Peyer's patch (tissue), 4 donors: ENCODE measurements around the gene VSTM2A. TPM values are rescaled to one million over a fixed set of nuclear protein-coding genes. Genes with fewer than 3 reads are reported as not detected.

ENCODE experiments used
- DNase-seq, 3 donors: peaks; one replicate each; pipeline ENCODE4 v3.0.0-alpha.2; 2017 to 2019
- H3K27ac ChIP-seq, 4 donors: fragments of 200-600 bp; sonication (generic); one replicate each; pipeline ENCODE4 v1.5.1; 2016 to 2019
- H3K27me3 ChIP-seq, 2 donors: fragments of 200-600 bp; sonication (generic); one replicate each; pipeline ENCODE4 v1.5.1; 2019
- H3K36me3 ChIP-seq, 3 donors: fragments of 200-600 bp; sonication (generic); one replicate each; pipeline ENCODE4 v1.5.1; 2016 to 2019
- H3K4me1 ChIP-seq, 4 donors: fragments of 200-600 bp; sonication (generic); one replicate each; pipeline ENCODE4 v1.5.1; 2016 to 2019
- H3K4me3 ChIP-seq, 4 donors: fragments of 200-600 bp; sonication (generic); 1 replicate in 3 of 4; 2 replicates in 1 of 4; pipeline ENCODE4 v1.5.1; 2016 to 2019; ENCODE audit warnings: mild to moderate bottlenecking in 1 of 4
- H3K9me3 ChIP-seq, 4 donors: fragments of 200-600 bp; sonication (generic); one replicate each; pipeline ENCODE4 v1.5.1; 2016 to 2019; ENCODE audit warnings: mild to moderate bottlenecking in 1 of 4
- CTCF ChIP-seq, 6 experiments: fragments of 450-650 bp in 4 of 6; fragments of 200-600 bp in 2 of 6; sonication (generic) in 1 of 6; IDR thresholded peaks; one replicate each; pipeline ENCODE4 v1.5.1; 2017 to 2019; ENCODE audit warnings: antibody characterized with exemption in 6 of 6, mild to moderate bottlenecking in 3 of 6, moderate library complexity in 1 of 6
- POLR2A ChIP-seq, 2 donors: fragments of 450-650 bp; IDR thresholded peaks; one replicate each; pipeline ENCODE4 v1.5.1; 2017; ENCODE audit warnings: antibody characterized with exemption in 2 of 2, mild to moderate bottlenecking in 2 of 2, moderate library complexity in 2 of 2
- total RNA-seq, 4 donors: library from RNA; depleted of rRNA; stranded (reverse); fragments of >200 nt; gene quantifications; one replicate each; pipeline ENCODE4 v1.1.0, GENCODE V29; 2016

The VSTM2A gene
- total RNA-seq, 4 donors from 2014 or later, result 2.5 TPM; not detected in 3

DNA sequence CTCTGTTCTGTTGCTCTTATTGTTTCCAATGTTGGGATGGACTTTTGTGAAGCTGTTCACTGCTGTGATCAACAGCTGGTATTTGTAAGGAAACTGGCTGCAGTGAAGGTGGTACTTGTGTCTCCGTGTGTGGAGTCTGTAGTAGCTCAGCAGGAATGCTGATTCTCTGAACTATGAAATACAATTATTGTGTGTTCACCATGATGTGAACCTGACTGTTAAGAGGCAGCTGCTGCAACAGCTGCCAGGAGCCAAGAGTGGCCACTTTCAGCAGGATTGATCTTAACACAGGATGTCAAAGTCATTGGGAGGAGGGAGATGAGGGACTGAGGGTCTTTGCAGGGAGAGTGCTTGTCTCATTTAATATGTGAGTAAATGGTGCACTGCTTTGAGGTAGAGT, 13.9 kb downstream of the VSTM2A start:
- Histone ChIP-seq H3K27me3 (no peaks in the 10 kb centered on the region), H3K4me1 (no peaks in the 10 kb centered on the region), H3K36me3 (no peaks in the 10 kb centered on the region), H3K27ac (no peak overlapping the region), H3K9me3 (no peaks in the 10 kb centered on the region), H3K4me3 (no peak overlapping the region)
- no peak for TF ChIP-seq POLR2A (IDR thresholded peaks at IDR 0.05)
- no peak for TF ChIP-seq CTCF (IDR thresholded peaks at IDR 0.05)
- DNase-seq, result no peak

- TF ChIP-seq CTCF (IDR thresholded peaks at IDR 0.05), result no peak
- no peak for TF ChIP-seq POLR2A (IDR thresholded peaks at IDR 0.05)
Observed at GRCh38 chr7:54559401-54559800, 17.2 kb downstream of the VSTM2A start.

DNA sequence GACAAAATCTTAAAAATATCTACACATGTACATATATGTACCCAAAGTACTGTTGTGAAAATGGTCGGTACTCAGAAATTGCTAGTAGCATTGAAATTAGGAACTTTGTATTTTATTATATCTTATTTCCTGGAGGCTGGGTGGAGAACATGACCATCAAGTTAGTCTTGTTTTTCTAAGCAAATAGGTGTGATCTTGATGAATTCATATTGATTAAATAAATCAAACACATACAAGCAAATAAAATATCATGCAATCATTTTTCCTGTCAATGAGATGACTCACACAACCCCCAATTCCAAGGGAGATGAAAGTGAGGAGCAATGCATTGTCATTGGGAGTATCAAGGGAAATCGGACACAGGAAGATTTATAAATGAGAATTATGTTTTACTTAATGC, 18.0 kb downstream of the VSTM2A start:
- Histone ChIP-seq H3K27ac (no peak overlapping the region), H3K27me3 (no peaks in the 10 kb centered on the region), H3K4me1 (no peaks in the 10 kb centered on the region), H3K36me3 (no peaks in the 10 kb centered on the region), H3K9me3 (no peaks in the 10 kb centered on the region), H3K4me3 (no peak overlapping the region)
- TF ChIP-seq CTCF (IDR thresholded peaks at IDR 0.05), result no peak
- no peak for TF ChIP-seq POLR2A (IDR thresholded peaks at IDR 0.05)
- DNase-seq, result no peak

More at GRCh38 chr7:54559401-54559800, 17.2 kb downstream of the VSTM2A start:
- no peak for DNase-seq
- no peaks in the 10 kb centered on the region for H3K27me3 ChIP-seq
- H3K9me3 ChIP-seq, result no peaks in the 10 kb centered on the region
- H3K27ac ChIP-seq, result no peak overlapping the region
- H3K36me3 ChIP-seq, result no peaks in the 10 kb centered on the region
- no peak overlapping the region for H3K4me3 ChIP-seq
- no peaks in the 10 kb centered on the region for H3K4me1 ChIP-seq

DNA sequence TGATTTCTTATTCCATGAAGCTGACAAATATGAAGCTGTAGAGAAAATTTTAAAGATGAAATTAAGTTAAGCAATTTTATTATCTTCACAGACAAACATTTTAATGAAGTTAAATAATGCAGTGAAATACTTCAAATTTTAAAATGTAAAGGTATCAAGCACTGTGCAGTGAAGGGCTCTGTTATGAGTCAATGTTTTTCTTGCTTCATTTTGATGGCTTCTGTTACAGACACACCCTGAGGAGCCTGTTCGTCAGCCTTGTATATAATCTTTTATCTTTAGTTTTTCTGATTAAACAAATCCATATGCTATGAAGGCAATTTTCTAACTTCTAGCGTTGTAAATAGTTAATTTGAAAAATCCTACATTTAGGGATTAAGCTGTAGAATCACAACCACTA, 18.5 kb downstream of the VSTM2A start:
- DNase-seq, result no peak
- no peaks in the 10 kb centered on the region for H3K27me3 ChIP-seq
- no peaks in the 10 kb centered on the region for H3K4me1 ChIP-seq
- no peaks in the 10 kb centered on the region for H3K9me3 ChIP-seq
- H3K27ac ChIP-seq, result no peak overlapping the region
- no peak for TF ChIP-seq POLR2A (IDR thresholded peaks at IDR 0.05)
- TF ChIP-seq CTCF (IDR thresholded peaks at IDR 0.05), result no peak
- no peaks in the 10 kb centered on the region for H3K36me3 ChIP-seq
- no peak overlapping the region for H3K4me3 ChIP-seq

GRCh38 chr7:54563329-54563916, 21.2 kb downstream of the VSTM2A start:
- no peak overlapping the region for H3K4me3 ChIP-seq
- no peaks in the 10 kb centered on the region for H3K27me3 ChIP-seq
- DNase-seq, result no peak
- no peaks in the 10 kb centered on the region for H3K9me3 ChIP-seq
- TF ChIP-seq CTCF (IDR thresholded peaks at IDR 0.05) (no peak), POLR2A (IDR thresholded peaks at IDR 0.05) (no peak)
- no peaks in the 10 kb centered on the region for H3K4me1 ChIP-seq
- H3K27ac ChIP-seq, result no peak overlapping the region
- H3K36me3 ChIP-seq, result no peaks in the 10 kb centered on the region

- TF ChIP-seq CTCF (IDR thresholded peaks at IDR 0.05), result no peak
- TF ChIP-seq POLR2A (IDR thresholded peaks at IDR 0.05), result no peak
- Histone ChIP-seq H3K27ac (no peak overlapping the region), H3K9me3 (no peaks in the 10 kb centered on the region), H3K4me3 (no peak overlapping the region), H3K4me1 (no peaks in the 10 kb centered on the region), H3K27me3 (no peaks in the 10 kb centered on the region), H3K36me3 (no peaks in the 10 kb centered on the region)
- DNase-seq, result no peak
Observed at GRCh38 chr7:54565432-54565831, 23.3 kb downstream of the VSTM2A start.
